HEK293 (cell line): ENCODE data around the gene RASA3.

Experiments
- KLF16 ChIP-seq: fragments of 450-650 bp; formaldehyde crosslinking; IDR thresholded peaks from 2 replicates; pipeline ENCODE4 v1.5.1; 2017; ENCODE audit warnings: missing biosample characterization, missing genetic modification characterization
- PRDM2 ChIP-seq: fragments of 450-650 bp; formaldehyde crosslinking; IDR thresholded peaks from 2 replicates; pipeline ENCODE4 v1.5.1; 2016; ENCODE audit warnings: missing biosample characterization, missing genetic modification characterization, borderline replicate concordance
- YY1 ChIP-seq: fragments of 450-650 bp; formaldehyde crosslinking; IDR thresholded peaks from 2 replicates; pipeline ENCODE4 v1.5.1; 2018; ENCODE audit warnings: missing biosample characterization, missing genetic modification characterization
- ZBTB48 ChIP-seq: fragments of 450-650 bp; formaldehyde crosslinking; IDR thresholded peaks from 2 replicates; pipeline ENCODE4 v1.5.1; 2016; ENCODE audit warnings: missing biosample characterization, missing genetic modification characterization
- ZNF2 ChIP-seq: fragments of 450-650 bp; formaldehyde crosslinking; IDR thresholded peaks from 2 replicates; pipeline ENCODE4 v1.5.1; 2016; ENCODE audit warnings: missing biosample characterization, missing genetic modification characterization
- ZNF214 ChIP-seq: fragments of 450-650 bp; formaldehyde crosslinking; IDR thresholded peaks from 2 replicates; pipeline ENCODE4 v1.5.1; 2017; ENCODE audit warnings: missing biosample characterization, mild to moderate bottlenecking, missing genetic modification characterization, borderline replicate concordance
- ZNF354C ChIP-seq: fragments of 450-650 bp; formaldehyde crosslinking; IDR thresholded peaks from 2 replicates; pipeline ENCODE4 v1.5.1; 2016; ENCODE audit warnings: missing biosample characterization, missing genetic modification characterization, low read depth, borderline replicate concordance
- ZNF510 ChIP-seq: fragments of 450-650 bp; formaldehyde crosslinking; IDR thresholded peaks from 2 replicates; pipeline ENCODE4 v1.5.1; 2018; ENCODE audit warnings: mild to moderate bottlenecking, missing genetic modification characterization, missing biosample characterization; ENCODE audit not compliant: insufficient replicate concordance
- ZNF544 ChIP-seq: fragments of 450-650 bp; formaldehyde crosslinking; IDR thresholded peaks from 2 replicates; pipeline ENCODE4 v1.5.0; 2017; ENCODE audit warnings: missing biosample characterization, missing genetic modification characterization
- TF ChIP-seq, protein P1 (sequence below): fragments of 450-650 bp; formaldehyde crosslinking; IDR thresholded peaks from 2 replicates; pipeline ENCODE4 v1.5.1; 2016; ENCODE audit warnings: missing biosample characterization, missing genetic modification characterization
- TF ChIP-seq, protein P2 (sequence below): fragments of 450-650 bp; formaldehyde crosslinking; IDR thresholded peaks from 2 replicates; pipeline ENCODE4 v1.5.1; 2016; ENCODE audit warnings: missing biosample characterization, missing genetic modification characterization
- TF ChIP-seq, protein P3 (sequence below): fragments of 450-650 bp; formaldehyde crosslinking; IDR thresholded peaks from 2 replicates; pipeline ENCODE4 v1.5.1; 2016; ENCODE audit warnings: missing biosample characterization, missing genetic modification characterization

DNA sequence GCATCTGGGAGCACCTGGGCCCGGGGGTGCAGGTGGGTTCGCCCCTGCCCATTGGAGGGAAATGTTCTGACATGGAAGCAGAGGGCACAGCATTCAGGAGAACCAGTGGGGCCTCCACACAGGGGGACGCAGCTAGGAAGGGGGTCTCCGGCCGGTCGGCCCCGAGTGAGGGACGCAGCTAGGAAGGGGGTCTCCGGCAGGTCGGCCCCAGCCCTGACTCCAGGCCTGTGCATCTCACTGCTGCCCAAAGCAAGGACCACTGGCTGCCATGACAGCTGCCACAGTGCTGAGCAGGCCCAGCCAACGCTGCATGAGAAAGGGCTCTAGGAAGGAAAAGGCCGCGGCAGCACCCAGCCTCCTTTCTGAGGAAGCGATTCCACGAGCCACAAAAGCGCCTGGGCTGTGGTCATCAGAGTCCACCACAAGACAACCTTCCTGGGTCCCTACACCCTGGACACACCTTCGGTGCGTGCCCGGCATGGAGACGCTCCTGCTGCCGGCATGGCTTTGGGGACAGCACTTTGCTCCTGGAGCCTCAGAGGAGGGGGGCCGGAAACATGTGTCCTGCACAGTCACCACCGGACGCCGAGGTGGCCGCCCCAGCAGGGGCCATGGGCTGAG is 9.7 kb downstream of the RASA3 start:
- no peak for TF ChIP-seq YY1 (tag by site-specific recombination)
- TF ChIP-seq ZNF214 (tag by site-specific recombination), result no peak
- TF ChIP-seq, protein P1, sequence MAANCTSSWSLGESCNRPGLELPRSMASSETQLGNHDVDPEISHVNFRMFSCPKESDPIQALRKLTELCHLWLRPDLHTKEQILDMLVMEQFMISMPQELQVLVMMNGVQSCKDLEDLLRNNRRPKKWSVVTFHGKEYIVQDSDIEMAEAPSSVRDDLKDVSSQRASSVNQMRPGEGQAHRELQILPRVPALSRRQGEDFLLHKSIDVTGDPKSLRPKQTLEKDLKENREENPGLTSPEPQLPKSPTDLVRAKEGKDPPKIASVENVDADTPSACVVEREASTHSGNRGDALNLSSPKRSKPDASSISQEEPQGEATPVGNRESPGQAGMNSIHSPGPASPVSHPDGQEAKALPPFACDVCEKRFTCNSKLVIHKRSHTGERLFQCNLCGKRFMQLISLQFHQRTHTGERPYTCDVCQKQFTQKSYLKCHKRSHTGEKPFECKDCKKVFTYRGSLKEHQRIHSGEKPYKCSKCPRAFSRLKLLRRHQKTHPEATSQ (tag by site-specific recombination), result no peak
- no peak for TF ChIP-seq PRDM2 (tag by site-specific recombination)
- TF ChIP-seq KLF16, result no peak
- TF ChIP-seq ZBTB48 (tag by site-specific recombination), result no peak
- TF ChIP-seq ZNF510 (tag by site-specific recombination), result no peak
- TF ChIP-seq ZNF354C (tag by site-specific recombination), result no peak
- TF ChIP-seq, protein P2, sequence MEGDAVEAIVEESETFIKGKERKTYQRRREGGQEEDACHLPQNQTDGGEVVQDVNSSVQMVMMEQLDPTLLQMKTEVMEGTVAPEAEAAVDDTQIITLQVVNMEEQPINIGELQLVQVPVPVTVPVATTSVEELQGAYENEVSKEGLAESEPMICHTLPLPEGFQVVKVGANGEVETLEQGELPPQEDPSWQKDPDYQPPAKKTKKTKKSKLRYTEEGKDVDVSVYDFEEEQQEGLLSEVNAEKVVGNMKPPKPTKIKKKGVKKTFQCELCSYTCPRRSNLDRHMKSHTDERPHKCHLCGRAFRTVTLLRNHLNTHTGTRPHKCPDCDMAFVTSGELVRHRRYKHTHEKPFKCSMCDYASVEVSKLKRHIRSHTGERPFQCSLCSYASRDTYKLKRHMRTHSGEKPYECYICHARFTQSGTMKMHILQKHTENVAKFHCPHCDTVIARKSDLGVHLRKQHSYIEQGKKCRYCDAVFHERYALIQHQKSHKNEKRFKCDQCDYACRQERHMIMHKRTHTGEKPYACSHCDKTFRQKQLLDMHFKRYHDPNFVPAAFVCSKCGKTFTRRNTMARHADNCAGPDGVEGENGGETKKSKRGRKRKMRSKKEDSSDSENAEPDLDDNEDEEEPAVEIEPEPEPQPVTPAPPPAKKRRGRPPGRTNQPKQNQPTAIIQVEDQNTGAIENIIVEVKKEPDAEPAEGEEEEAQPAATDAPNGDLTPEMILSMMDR (tag by site-specific recombination), result no peak
- TF ChIP-seq ZNF544 (tag by site-specific recombination), result no peak
- no peak for TF ChIP-seq ZNF2
- TF ChIP-seq, protein P3, sequence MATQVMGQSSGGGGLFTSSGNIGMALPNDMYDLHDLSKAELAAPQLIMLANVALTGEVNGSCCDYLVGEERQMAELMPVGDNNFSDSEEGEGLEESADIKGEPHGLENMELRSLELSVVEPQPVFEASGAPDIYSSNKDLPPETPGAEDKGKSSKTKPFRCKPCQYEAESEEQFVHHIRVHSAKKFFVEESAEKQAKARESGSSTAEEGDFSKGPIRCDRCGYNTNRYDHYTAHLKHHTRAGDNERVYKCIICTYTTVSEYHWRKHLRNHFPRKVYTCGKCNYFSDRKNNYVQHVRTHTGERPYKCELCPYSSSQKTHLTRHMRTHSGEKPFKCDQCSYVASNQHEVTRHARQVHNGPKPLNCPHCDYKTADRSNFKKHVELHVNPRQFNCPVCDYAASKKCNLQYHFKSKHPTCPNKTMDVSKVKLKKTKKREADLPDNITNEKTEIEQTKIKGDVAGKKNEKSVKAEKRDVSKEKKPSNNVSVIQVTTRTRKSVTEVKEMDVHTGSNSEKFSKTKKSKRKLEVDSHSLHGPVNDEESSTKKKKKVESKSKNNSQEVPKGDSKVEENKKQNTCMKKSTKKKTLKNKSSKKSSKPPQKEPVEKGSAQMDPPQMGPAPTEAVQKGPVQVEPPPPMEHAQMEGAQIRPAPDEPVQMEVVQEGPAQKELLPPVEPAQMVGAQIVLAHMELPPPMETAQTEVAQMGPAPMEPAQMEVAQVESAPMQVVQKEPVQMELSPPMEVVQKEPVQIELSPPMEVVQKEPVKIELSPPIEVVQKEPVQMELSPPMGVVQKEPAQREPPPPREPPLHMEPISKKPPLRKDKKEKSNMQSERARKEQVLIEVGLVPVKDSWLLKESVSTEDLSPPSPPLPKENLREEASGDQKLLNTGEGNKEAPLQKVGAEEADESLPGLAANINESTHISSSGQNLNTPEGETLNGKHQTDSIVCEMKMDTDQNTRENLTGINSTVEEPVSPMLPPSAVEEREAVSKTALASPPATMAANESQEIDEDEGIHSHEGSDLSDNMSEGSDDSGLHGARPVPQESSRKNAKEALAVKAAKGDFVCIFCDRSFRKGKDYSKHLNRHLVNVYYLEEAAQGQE, result no peak
